ENCODE results near the gene ZNF320. TPM values are rescaled to one million over a fixed set of nuclear protein-coding genes. Genes with fewer than 3 reads are reported as not detected.

Gene ZNF320
- total RNA-seq, 1 experiment from 2014 or later: 25.4 TPM

DNA sequence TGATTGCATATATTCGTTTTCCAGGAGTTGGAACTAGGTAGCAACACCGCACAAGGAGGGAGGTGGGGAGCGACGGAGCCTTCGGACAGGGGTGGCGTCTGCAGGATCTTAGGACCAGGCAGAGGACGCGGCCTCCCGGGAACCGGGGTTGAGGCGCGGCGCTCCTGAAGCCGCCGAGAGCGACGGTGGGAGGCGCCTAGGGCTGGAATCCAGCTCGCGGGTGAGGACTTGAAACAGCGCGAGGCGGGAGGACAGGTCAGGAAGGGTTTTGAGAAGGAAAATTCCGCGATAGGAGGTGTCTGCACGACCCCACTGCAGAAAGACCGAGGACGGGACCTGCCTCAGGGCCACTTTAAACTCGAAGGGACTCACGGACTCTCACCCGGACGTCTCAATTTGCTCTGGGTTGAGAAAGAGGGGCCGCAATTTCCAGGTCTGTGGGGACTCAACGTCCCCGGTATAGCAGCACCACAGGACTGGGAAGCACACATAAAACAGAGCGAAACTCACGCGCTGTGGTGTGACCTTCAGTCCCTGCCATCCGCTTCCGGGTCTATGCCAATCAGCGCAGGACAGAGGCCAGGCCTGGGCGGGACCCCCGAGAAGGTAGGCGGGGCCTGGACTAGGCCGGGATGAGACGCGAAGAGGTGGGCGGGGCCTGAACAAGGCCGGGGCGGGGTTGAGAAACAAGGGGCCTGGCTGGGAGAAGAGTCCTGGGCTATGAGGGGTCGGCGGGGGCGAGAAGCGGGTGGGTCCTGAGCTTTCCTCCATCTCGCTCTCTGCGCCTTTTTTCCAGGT is at the start of gene ZNF320 (continued):
- TF ChIP-seq, protein P1, sequence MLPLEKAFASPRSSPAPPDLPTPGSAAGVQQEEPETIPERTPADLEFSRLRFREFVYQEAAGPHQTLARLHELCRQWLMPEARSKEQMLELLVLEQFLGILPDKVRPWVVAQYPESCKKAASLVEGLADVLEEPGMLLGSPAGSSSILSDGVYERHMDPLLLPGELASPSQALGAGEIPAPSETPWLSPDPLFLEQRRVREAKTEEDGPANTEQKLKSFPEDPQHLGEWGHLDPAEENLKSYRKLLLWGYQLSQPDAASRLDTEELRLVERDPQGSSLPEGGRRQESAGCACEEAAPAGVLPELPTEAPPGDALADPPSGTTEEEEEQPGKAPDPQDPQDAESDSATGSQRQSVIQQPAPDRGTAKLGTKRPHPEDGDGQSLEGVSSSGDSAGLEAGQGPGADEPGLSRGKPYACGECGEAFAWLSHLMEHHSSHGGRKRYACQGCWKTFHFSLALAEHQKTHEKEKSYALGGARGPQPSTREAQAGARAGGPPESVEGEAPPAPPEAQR (CRISPR knock-in tag; IDR thresholded peaks at IDR 0.05): no peak
- TF ChIP-seq FOXP1 (CRISPR knock-in tag; IDR thresholded peaks at IDR 0.05; ENCODE audit: borderline replicate concordance) (peak; percentile 42; the same call in 1 of the 2 replicates), KAT7 (CRISPR knock-in tag; IDR thresholded peaks at IDR 0.05; ENCODE audit: borderline replicate concordance) (0 out of 2 replicates have a peak, but pooled peaks have one; percentile 61)

DNA sequence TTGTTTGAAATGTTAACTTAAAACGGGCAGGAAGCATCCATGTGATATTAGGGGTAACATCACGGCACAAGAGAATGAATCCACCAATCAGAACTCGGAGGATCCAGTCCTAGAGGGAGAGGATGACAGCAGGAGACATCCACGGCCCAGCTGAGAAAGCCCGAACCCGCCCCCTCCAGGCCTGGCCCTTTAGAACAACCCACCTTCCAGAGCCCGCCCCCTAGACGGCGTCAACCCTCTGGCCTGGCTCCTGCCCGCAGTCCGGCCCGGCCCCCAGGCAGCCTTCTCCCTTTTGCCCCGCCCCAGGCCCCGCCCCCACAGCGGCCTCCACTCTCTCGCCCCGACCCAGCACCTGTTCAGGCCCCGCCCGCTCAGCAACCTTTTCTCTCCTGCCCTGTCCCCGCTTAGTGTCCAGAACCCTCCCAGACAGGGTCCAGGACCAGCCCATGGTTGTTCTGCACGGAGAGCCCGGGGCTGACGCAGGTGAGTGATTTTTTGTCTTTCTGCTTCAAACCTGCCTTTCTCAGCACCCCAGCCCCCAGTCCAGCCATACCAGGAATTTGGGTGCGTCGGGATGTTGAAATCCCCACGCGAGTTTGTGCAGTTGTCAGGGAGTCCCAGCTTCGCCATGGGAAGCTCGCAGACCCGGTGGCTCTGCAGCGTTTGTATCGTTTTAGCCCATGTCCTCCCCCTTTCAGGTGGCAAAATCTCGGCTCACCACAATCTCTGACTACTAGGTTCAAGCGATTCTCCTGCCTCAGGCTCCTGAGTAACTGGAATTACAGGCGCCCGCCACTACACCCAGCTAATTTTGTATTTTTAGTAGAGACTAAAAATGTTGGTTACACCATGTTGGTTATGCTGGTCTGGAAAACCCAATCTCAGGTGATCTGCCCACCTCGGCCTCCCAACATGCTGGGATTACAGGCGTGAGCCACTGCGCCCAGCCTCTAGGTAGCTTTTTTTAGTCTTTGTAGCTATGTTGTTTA is 49.2 kb upstream of the ZNF320 start:
- Mint-ChIP-seq H3K4me3 (peak overlapping the region; percentile 83), H3K4me1 (peaks cover 36% of the 10 kb centered on the region), H3K27me3 (ENCODE audit: low read depth) (no peaks in the 10 kb centered on the region; the same call in 1 of the 2 replicates), H3K27ac (peak overlapping the region; percentile 98), H3K9me3 (peaks cover 28% of the 10 kb centered on the region), H3K36me3 (peaks cover 35% of the 10 kb centered on the region)
- TF ChIP-seq SP1 (CRISPR knock-in tag; conservative IDR thresholded peaks at IDR 0.05) (peak; percentile 43; the same call in 1 of the 2 replicates), JAZF1 (CRISPR knock-in tag; IDR thresholded peaks at IDR 0.05) (no peak), NFYB (CRISPR knock-in tag; conservative IDR thresholded peaks at IDR 0.05; ENCODE audit: low read depth) (peak; percentile 78)
- CTCF ChIA-PET: interaction anchor here (0.5 to 1.4 kb wide), 10 partner anchors 16 to 420 kb away, joined by 3 to 5 read pairs (median 3); partner anchors contain the start of genes ZNF320, ZNF808 and ZNF816
- ATAC-seq (peak; percentile 94), DNase-seq (ENCODE audit: low spot score) (peak; percentile 99)
- POLR2A ChIA-PET: interaction anchor here (0.7 to 1.1 kb wide), 2 partner anchors 16 to 311 kb away, joined by 3 to 5 read pairs; partner anchors contain the start of gene ZNF816

DNA sequence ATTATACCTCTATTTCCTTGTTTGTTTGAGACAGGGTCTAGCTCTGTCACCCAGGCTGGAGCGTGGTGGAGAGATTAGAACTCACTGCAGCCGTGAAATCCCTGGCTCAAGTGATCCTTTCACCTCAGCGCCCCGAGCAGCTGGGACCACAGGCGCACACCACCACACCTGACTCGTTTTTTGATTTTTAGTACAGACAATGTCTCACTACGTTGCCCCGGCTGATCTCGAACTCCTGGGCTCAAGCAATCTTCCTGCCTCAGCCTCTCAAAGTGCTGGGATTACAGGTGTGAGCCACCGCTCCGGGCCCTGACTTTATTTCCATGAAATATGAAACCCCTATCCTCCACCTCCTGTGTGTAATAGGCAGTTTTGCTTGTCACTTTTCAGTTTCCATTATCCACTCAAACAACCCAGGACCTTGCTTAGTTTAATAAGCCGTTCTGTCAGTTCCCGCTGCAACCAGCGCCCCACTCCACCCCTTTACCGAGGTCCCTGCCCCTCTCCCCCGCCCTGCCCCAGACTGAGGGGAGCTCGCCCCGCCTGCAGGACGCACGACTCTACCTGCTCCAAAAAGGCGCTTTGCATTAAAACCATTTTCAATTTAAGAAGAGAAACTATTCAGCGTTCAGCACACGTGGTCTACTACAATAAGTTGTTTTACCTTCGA is 48.4 kb upstream of the ZNF320 start:
- ATAC-seq (peak; percentile 39), DNase-seq (ENCODE audit: low spot score) (peak; percentile 63)
- Mint-ChIP-seq H3K9me3 (peaks cover 20% of the 10 kb centered on the region), H3K4me1 (peaks cover 43% of the 10 kb centered on the region), H3K27ac (peak overlapping the region; percentile 98), H3K36me3 (peaks cover 26% of the 10 kb centered on the region), H3K27me3 (ENCODE audit: low read depth) (no peaks in the 10 kb centered on the region; the same call in 1 of the 2 replicates), H3K4me3 (peak overlapping the region; percentile 83)
- TF ChIP-seq, protein P2, sequence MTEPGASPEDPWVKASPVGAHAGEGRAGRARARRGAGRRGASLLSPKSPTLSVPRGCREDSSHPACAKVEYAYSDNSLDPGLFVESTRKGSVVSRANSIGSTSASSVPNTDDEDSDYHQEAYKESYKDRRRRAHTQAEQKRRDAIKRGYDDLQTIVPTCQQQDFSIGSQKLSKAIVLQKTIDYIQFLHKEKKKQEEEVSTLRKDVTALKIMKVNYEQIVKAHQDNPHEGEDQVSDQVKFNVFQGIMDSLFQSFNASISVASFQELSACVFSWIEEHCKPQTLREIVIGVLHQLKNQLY (CRISPR knock-in tag; IDR thresholded peaks at IDR 0.05): no peak
- TF ChIP-seq NR1H2 (CRISPR knock-in tag; IDR thresholded peaks at IDR 0.05): no peak
- TF ChIP-seq, protein P3, sequence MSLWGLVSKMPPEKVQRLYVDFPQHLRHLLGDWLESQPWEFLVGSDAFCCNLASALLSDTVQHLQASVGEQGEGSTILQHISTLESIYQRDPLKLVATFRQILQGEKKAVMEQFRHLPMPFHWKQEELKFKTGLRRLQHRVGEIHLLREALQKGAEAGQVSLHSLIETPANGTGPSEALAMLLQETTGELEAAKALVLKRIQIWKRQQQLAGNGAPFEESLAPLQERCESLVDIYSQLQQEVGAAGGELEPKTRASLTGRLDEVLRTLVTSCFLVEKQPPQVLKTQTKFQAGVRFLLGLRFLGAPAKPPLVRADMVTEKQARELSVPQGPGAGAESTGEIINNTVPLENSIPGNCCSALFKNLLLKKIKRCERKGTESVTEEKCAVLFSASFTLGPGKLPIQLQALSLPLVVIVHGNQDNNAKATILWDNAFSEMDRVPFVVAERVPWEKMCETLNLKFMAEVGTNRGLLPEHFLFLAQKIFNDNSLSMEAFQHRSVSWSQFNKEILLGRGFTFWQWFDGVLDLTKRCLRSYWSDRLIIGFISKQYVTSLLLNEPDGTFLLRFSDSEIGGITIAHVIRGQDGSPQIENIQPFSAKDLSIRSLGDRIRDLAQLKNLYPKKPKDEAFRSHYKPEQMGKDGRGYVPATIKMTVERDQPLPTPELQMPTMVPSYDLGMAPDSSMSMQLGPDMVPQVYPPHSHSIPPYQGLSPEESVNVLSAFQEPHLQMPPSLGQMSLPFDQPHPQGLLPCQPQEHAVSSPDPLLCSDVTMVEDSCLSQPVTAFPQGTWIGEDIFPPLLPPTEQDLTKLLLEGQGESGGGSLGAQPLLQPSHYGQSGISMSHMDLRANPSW (CRISPR knock-in tag; conservative IDR thresholded peaks at IDR 0.05; ENCODE audit: low read depth): no peak
- TF ChIP-seq, protein P4, sequence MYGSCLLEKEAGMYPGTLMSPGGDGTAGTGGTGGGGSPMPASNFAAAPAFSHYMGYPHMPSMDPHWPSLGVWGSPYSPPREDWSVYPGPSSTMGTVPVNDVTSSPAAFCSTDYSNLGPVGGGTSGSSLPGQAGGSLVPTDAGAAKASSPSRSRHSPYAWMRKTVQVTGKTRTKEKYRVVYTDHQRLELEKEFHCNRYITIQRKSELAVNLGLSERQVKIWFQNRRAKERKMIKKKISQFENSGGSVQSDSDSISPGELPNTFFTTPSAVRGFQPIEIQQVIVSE (CRISPR knock-in tag; IDR thresholded peaks at IDR 0.05; ENCODE audit: borderline replicate concordance): no peak
- TF ChIP-seq, protein P5, sequence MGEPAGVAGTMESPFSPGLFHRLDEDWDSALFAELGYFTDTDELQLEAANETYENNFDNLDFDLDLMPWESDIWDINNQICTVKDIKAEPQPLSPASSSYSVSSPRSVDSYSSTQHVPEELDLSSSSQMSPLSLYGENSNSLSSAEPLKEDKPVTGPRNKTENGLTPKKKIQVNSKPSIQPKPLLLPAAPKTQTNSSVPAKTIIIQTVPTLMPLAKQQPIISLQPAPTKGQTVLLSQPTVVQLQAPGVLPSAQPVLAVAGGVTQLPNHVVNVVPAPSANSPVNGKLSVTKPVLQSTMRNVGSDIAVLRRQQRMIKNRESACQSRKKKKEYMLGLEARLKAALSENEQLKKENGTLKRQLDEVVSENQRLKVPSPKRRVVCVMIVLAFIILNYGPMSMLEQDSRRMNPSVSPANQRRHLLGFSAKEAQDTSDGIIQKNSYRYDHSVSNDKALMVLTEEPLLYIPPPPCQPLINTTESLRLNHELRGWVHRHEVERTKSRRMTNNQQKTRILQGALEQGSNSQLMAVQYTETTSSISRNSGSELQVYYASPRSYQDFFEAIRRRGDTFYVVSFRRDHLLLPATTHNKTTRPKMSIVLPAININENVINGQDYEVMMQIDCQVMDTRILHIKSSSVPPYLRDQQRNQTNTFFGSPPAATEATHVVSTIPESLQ (CRISPR knock-in tag; IDR thresholded peaks at IDR 0.05): no peak
- TF ChIP-seq ZNF121 (CRISPR knock-in tag; IDR thresholded peaks at IDR 0.05): peak; percentile 94; the same call in 1 of the 2 replicates
- TF ChIP-seq, protein P6, sequence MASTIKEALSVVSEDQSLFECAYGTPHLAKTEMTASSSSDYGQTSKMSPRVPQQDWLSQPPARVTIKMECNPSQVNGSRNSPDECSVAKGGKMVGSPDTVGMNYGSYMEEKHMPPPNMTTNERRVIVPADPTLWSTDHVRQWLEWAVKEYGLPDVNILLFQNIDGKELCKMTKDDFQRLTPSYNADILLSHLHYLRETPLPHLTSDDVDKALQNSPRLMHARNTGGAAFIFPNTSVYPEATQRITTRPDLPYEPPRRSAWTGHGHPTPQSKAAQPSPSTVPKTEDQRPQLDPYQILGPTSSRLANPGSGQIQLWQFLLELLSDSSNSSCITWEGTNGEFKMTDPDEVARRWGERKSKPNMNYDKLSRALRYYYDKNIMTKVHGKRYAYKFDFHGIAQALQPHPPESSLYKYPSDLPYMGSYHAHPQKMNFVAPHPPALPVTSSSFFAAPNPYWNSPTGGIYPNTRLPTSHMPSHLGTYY (CRISPR knock-in tag; IDR thresholded peaks at IDR 0.05): no peak
- ChIA-PET POLR2A (interaction anchor here (1.1 kb wide), 1 partner anchor 17 kb away, joined by 5 read pairs; the partner anchor contains the start of gene ZNF816), CTCF (interaction anchor here (0.5 to 1.4 kb wide), 9 partner anchors 17 to 419 kb away, joined by 3 to 5 read pairs (median 3); partner anchors contain the start of genes ZNF320, ZNF808 and ZNF816)
